WTC11 (cell line): ENCODE measurements around the gene PLEKHM1.

ENCODE experiments used
- CREB1 ChIP-seq: sonication (generic); formaldehyde crosslinking; IDR thresholded peaks from 2 replicates; pipeline ENCODE4 v1.8.0; 2023; ENCODE audit warnings: mild to moderate bottlenecking, missing genetic modification reagents
- EMX1 ChIP-seq: fragments of 250-450 bp; sonication (Bioruptor Pico); IDR thresholded peaks from 2 replicates; pipeline ENCODE4 v1.8.0; 2021; ENCODE audit warnings: mild to moderate bottlenecking
- FOXJ3 ChIP-seq: sonication (generic); formaldehyde crosslinking; IDR thresholded peaks from 2 replicates; pipeline ENCODE4 v1.9.0; 2021; ENCODE audit warnings: missing genetic modification reagents, mild to moderate bottlenecking, borderline replicate concordance
- MYBL2 ChIP-seq: sonication (generic); formaldehyde crosslinking; IDR thresholded peaks from 2 replicates; pipeline ENCODE4 v1.8.1; 2023; ENCODE audit warnings: mild to moderate bottlenecking, moderate library complexity, missing genetic modification reagents
- ZNF232 ChIP-seq: sonication (generic); formaldehyde crosslinking; IDR thresholded peaks from 2 replicates; pipeline ENCODE4 v1.8.0; 2022; ENCODE audit warnings: mild to moderate bottlenecking, missing genetic modification reagents
- TF ChIP-seq, protein P1 (sequence below): fragments of 200-600 bp; IDR thresholded peaks from 2 replicates; pipeline ENCODE4 v1.8.0; 2022; ENCODE audit warnings: antibody characterized with exemption
- TF ChIP-seq, protein P2 (sequence below): sonication (generic); formaldehyde crosslinking; IDR thresholded peaks from 2 replicates; pipeline ENCODE4 v1.8.0; 2022; ENCODE audit warnings: mild to moderate bottlenecking, missing genetic modification reagents
- TF ChIP-seq, protein P3 (sequence below): sonication (generic); formaldehyde crosslinking; IDR thresholded peaks from 2 replicates; pipeline ENCODE4 v1.8.1; 2022; ENCODE audit warnings: mild to moderate bottlenecking, missing genetic modification reagents, moderate library complexity, borderline replicate concordance

DNA sequence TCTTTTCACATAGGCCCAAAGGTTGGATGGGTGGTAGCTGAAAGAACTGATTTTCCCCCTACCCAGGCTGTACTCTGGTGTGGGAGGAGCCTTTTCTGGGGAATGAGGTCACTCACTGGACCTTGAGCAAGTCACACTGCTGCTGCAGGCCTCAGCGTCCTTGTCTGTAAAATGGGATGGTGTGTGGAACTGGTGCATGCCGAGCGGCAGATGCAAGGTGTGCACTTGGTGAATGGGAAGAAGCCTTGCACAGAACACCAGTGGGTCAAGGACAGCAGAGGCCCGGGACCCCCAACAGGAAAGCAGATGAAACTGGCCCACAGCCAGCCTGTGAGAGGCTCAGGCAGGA, 96.0 kb downstream of the PLEKHM1 start:
- TF ChIP-seq, protein P1, sequence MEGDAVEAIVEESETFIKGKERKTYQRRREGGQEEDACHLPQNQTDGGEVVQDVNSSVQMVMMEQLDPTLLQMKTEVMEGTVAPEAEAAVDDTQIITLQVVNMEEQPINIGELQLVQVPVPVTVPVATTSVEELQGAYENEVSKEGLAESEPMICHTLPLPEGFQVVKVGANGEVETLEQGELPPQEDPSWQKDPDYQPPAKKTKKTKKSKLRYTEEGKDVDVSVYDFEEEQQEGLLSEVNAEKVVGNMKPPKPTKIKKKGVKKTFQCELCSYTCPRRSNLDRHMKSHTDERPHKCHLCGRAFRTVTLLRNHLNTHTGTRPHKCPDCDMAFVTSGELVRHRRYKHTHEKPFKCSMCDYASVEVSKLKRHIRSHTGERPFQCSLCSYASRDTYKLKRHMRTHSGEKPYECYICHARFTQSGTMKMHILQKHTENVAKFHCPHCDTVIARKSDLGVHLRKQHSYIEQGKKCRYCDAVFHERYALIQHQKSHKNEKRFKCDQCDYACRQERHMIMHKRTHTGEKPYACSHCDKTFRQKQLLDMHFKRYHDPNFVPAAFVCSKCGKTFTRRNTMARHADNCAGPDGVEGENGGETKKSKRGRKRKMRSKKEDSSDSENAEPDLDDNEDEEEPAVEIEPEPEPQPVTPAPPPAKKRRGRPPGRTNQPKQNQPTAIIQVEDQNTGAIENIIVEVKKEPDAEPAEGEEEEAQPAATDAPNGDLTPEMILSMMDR: no peak
- TF ChIP-seq CREB1 (CRISPR knock-in tag) (no peak), FOXJ3 (no peak), EMX1 (CRISPR knock-in tag) (no peak), MYBL2 (CRISPR knock-in tag) (no peak), ZNF232 (CRISPR knock-in tag) (no peak)
- TF ChIP-seq, protein P2, sequence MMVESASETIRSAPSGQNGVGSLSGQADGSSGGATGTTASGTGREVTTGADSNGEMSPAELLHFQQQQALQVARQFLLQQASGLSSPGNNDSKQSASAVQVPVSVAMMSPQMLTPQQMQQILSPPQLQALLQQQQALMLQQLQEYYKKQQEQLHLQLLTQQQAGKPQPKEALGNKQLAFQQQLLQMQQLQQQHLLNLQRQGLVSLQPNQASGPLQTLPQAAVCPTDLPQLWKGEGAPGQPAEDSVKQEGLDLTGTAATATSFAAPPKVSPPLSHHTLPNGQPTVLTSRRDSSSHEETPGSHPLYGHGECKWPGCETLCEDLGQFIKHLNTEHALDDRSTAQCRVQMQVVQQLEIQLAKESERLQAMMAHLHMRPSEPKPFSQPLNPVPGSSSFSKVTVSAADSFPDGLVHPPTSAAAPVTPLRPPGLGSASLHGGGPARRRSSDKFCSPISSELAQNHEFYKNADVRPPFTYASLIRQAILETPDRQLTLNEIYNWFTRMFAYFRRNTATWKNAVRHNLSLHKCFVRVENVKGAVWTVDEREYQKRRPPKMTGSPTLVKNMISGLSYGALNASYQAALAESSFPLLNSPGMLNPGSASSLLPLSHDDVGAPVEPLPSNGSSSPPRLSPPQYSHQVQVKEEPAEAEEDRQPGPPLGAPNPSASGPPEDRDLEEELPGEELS (CRISPR knock-in tag): no peak
- TF ChIP-seq, protein P3, sequence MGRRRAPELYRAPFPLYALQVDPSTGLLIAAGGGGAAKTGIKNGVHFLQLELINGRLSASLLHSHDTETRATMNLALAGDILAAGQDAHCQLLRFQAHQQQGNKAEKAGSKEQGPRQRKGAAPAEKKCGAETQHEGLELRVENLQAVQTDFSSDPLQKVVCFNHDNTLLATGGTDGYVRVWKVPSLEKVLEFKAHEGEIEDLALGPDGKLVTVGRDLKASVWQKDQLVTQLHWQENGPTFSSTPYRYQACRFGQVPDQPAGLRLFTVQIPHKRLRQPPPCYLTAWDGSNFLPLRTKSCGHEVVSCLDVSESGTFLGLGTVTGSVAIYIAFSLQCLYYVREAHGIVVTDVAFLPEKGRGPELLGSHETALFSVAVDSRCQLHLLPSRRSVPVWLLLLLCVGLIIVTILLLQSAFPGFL (CRISPR knock-in tag): no peak
